ENCODE measurements around the gene VARS2.
"Not testable (repeated sequence)": the region's sequence is repeated elsewhere in the genome, so short reads cannot be mapped to it uniquely, and the experiment has no call there.

The VARS2 gene

DNA sequence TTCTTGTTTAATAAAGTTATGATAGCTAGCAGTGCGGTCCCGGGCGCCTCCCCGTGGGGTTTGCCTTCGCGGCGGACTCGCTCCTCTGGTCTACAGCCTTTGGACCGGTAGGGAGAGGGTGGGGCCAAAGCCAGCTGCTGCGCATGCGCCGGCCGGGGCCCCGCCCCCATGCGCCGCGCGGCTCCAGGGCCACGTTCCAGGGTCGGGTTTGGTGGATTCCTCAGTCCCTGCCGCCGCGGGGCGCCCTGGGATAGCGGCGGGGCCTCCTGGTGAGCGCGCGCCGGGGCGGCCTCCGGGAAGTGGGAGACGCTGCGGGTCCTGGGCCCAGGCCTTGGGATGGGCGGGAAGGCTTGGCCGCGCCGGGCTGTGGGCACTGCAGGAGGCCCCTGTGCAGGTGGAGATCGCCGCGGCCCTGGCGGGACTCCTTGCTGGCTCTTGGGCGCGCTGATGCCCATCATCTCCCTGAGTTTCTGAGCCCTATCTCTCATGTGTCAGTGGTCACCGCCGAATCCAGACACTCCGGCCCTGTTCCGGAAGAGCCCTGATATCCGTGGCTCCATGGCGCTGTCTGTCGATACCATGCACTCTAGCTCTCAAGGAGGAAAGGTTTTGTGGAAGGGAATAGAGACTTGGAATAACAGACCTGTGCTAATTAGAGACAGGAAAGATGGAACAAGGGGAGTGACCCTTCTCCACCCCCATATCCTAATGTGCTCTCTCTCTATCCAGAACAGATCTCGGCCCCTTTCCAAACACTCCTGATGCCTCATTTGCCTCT is at the start of gene VARS2:
Gene VARS2, plus strand, starts transcription at position 163 of the 778 bp plus-strand sequence. Its CDS starts 599 bp downstream, at position 762.
- DNase-seq = peak; percentile 21

DNA sequence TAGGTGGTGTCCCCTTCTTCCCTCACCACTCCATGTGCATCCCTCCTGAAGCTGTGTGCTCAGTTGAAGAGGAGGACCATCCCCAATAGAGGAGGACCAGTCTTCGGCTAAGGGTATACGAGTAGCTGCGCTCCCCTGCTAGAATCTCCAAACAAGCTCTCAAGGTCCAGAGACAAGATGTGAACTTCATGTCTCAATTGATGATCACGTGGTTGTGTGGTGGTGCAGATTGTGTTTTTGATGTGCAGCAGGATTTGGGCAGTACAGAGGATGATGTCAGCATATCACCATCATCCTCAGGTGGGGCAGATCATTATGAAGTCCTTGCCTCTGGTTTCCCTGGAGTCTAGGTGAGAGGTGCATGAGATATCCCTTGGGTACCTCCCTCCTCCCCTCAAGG is 49.7 kb upstream of the VARS2 start:
- no peak for DNase-seq

DNA sequence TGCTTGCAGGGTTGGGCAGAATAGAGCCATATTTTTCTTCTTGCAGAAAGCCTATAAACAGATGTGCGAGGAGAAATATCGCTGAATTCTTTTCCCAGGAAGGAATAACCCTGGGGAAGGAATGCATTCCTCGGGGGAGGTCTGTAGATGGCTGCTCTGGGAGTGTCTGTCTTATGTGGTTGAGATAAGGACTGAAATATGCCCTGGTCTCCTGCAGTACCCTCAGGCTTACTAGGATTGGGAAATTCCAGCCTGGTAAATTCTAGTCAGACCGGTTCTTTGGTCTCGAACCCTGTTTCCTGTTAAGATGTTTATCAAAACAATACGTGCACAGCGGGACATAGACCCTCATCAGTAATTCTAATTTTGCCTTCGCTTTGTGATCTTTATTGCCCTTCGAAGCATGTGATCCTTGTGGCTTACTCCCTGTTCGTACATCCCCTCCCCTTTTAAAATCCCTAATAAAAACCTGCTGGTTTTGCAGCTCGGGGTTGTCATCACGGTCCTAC is 44.7 kb upstream of the VARS2 start:
- DNase-seq = not testable (repeated sequence)

DNA sequence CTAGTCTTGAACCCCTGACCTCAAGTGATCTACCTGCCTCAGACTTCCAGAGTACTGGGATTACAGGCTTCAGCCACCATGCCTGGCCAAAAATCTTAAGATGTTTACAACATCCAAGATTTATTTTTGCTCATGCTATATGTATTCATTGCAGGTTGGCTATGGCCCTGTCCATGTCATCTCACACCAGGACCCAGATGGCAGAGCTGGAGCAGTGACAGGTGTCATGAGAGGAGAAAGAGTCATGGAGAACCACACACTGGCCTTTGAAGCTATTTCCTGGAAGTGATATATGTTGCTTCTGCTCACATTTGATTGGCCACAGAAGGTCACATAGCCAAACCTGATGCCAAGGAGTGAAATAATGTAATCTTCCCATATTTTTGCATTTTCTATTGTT is 43.5 kb upstream of the VARS2 start:
- no peak for DNase-seq

DNA sequence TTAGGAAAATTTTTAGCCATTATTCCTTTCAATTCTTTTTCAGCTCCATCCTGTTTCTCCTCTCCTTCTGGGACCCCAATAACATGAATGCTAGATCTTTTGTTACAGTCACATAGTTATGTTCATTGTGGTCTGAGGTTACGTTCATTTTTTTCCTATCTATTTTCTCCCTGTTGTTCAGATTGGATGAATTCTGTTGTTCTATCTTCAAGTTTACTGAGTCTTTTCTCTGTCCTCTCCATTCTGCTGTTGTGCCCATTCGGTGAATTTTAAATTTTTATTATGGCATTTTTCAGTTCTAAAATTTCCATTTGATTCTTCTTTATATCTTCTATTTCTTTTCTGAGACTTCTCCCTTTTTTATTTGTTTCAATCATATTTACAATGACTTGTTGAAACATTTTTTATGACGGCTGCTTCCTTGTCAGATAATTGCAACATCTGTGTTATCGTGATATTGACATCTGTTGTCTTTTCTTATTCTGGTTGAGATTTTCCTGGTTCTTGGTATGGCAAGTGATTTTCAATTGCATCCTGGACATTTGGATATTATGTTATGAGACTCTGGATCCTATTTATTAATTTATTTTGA is 42.4 kb upstream of the VARS2 start:
- DNase-seq = no peak

DNA sequence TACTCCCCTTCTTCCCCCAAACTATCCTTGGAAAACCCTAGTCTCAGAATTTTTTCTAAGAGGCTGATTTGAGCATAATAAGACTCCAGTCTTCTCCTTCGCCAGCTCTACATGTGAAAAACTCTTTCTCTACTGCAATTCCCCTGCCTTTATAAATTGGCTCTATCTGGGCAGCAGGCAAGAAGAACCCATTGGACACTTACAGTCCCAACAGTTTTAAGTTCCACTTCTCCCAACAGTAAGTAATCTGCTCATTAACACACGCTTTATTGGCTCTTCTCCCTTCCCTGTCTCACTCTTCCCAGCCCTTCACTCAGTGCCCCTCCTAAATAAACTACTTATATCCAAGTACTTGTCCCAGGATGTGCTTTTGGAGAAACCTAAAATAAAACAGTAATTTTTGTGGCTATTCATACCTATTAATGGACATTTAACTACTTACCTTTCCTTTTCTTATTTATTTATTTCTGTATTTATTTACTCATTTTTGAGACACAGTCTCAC is 40.8 kb upstream of the VARS2 start:
- no peak for DNase-seq

DNA sequence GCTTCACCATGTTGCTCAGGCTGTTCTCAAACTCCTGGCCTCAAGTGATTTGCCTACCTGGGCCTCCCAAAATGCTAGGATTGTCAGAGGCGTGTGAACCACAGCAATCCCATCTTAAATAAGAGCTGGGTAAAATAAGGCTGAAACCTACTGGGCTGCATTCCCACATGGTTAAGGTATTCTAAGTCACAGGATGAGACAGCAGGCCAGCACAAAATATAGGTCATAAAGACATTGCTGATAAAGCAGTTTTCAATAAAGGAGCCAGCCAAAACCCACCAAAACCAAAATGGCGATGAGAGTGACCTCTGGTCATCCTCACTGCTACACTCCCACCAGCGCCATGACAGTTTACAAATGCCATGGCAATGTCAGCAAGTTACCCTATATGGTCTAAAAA is 40.2 kb upstream of the VARS2 start:
- not testable (repeated sequence) for DNase-seq

DNA sequence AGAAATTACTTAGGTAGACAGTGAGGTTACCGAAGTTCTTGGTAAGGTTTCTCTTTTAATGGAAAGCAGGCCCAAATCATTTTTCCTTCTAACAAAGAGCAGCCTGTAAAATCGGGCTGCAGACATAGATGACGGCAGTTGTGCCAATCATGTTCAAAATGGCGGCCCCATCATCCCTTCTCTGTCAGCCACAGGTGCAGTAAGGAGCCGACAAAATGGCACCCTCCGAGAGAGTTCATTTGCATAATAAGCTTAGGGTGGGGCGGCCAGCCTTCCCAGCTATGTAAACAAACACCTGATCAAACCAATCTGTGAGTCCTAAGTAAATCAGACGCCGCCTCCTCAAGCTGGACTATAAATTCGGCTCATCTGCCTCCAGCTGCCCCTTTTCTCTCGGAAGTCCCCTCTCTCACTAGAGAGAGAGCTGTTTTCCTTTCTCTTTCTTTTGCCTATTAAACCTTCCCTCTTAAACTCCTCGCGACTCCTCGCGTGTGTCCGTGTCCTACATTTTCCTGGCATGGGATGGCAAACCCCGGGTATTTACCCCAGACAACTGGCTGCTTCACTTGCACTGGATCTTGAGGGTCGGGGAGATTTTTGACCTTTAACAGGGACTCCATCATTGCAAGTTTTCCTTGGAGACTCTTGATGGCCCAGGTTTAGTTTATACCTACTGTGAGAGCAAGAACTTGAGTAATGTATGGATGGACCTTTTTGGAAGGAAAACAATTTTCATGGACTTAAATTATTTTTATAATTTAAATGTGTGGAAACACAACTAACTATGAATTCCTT is 38.6 kb upstream of the VARS2 start:
- DNase-seq = peak; percentile 57

DNA sequence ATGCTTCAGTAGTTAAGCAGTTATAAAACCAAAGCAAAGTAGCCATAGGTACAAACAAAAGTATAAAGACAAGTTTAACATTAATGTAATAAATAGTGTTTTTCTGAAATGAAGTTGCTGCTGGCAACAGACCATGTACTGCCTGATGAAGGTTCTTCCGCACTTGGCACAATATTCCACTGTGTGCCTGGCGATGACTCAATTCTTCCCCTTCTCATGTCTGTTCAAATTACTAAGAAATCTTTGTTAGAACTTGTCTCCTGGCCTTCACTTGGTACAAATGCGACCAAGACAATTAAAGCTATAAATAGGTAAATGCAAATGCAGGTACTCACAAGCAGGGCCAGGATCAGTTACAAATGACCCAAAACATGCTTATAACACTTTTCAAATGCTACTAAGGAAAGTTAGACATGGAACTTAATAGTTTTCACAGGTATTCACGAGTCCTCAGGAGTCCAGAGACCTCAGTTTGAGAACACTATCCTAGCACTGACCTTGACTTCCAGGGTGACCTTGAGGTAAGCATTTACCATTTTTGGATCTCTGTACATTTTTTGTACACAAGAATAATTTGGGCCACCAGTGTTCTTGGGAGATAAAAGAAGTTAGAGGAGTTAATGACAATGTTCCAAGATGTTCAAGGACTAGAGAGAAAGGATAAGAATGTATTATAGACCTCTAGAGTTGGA is 37.9 kb upstream of the VARS2 start:
- no peak for DNase-seq

DNA sequence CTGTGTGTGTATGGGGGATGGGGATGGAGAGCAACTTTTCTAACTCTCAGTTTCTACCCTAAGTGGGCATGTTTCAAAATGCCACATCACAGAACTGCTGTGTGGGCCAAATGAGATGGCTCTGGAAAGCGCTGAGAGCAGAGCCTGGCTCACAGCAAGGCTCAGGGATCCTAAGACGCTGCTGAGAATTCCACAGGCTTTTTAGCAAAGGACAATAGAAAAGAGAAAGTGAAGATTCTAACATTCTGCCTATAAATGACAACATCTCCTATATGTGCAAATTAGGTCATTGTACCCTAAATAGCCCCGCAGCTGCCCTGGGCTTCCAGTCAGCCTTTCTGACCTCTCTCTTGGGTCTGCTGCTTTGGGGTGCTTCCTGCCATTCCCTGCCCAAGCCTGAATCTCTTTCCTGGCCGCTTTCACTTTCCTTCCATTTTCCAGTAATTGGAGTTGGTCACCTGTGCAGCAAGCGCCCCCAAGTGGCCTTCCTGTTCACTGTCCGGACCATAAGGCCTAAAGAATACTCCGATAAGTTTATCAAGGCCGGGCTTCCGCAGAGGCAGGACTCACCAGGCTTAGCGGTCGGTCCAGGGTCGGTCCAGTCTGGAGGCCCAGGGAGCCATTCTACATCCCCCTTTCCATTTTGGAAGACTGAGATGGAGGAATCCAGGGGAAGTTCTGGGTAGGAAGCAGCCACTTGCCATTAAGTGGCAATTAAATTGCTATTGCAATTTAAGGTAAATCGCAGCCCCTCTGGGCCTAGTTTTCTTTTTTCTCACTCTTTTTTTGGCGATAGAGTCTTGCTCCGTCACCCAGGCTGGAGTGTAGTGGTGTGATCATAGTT is 36.4 kb upstream of the VARS2 start:
- DNase-seq = peak; percentile 15

DNA sequence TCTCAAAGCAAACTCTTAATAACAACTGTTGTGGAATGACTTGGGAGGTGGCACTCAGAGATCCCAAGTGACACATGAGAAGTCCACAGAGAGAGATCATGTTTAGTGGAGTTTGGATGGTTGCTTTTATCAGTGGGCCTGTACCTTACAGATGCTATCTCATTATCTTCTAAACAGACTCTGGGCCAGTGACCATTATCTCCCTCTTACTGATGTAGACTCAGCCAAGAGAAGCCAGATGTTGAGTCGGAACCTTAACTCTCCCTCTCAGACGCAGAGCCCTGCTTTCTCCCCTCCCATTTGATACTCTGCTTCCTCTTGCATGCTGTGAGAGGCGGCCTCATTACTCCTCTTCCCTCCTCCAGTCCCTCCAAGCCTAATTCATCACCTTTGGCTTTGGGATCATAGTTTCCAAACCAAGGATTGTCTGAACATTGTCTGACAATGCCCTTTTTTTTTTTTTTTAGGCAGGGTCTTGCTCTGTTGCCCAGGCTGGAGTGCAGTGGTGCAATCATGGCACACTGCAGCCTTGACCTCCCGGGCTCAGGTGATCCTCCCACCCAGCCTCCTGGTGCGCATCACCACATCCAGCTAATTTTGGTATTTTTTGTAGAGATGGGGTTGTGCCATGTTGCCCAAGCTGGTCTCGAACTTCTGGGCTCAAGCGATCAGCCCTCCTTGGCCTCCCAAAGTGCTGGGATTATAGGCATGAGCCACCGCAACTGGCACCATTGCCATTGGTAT is 34.2 kb upstream of the VARS2 start:
- no peak for DNase-seq

DNA sequence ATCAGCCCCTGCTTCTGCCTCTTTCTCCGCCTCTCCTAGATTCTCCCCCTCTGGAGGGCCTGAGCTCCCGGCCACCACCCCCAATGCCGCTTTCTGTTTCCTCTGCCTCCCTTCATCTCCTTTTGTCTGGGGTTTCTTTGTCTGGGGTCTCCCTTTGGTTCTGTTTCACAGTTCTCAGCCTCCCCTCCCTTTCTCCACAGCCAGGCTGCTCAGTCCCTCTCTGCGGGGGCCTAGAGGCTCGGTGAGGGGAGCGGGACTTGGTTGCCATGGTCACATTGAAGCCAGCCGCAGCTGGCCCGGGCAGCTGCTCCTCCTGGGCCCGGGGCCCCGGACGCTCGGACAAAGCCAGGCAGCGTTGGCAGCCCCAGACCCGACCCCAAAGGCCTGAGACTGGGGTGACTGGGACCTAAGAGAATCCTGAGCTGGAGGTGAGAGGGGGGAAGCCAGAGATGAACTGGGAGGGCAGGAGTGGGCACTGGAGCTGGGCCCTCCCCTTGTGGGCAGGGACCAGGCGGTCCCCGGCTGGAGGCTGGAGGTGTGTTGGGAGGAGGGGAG is 33.3 kb upstream of the VARS2 start:
- DNase-seq = no peak

DNA sequence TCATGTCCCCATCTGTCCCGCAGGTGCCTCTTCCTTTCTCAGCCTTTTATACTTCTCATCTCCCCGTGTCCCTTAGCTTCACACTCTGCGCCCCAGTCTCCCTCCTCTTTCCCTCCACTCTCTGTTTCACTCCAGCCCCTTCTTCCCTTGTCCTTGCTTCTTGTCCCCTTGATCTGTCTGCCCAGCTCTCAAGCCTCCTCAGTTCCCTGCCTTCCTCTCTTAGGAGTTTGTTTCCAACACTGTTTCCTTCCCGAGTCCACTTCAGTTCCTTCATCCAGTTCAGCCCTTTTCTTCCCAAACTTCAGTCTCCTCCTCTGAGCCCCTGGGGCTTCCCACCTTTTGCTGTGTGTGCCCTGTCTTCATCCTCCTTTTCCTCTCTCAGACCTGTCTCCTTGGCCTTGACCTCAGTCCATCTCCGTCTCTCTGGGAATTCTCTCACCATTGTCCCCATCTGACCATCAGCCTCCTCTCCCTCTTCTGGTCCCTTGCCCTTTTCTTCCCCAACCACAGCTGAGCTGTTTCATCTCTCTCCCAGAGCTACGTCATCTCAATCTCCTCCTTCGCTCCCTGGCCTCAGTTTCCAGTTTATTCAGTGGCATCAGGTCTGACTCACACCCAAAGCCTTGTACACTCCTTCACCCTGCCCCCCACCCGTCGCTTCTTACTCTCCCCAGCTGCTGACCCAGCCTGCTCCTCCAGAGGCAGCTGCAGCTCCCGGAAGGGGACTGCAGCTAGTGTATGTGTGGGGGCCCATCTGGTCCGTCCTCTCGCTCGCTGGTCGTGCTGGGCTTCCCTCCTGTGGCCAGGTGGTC is 32.4 kb upstream of the VARS2 start:
- peak; percentile 63 for DNase-seq

DNA sequence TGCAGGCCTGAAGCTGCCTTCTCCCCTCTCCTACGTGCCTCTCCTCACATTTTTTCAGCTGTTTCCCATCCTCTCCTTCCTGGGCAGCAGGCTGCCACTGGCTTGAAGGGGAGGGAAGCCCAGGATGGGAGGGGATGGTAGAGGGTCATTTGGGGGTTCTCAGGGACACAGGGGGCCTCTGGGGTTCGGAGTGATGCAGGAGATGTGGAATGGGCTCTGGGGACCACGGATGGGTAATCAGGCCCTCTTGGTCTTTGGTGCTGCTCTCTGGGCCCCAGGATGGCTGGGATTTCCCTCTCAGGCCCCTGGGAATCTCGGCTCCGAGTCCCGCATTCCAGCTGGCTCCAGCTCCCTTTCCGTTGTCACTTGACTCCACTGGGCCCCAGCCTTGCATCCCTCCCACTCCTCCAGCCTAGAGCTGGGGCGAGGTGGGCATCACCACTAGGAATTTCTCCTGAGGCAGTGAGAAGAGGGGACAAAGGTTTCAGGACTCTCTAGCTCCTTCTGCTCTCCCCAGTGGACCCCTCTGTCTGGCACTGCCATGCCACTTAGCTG is 31.8 kb upstream of the VARS2 start:
- no peak for DNase-seq

DNA sequence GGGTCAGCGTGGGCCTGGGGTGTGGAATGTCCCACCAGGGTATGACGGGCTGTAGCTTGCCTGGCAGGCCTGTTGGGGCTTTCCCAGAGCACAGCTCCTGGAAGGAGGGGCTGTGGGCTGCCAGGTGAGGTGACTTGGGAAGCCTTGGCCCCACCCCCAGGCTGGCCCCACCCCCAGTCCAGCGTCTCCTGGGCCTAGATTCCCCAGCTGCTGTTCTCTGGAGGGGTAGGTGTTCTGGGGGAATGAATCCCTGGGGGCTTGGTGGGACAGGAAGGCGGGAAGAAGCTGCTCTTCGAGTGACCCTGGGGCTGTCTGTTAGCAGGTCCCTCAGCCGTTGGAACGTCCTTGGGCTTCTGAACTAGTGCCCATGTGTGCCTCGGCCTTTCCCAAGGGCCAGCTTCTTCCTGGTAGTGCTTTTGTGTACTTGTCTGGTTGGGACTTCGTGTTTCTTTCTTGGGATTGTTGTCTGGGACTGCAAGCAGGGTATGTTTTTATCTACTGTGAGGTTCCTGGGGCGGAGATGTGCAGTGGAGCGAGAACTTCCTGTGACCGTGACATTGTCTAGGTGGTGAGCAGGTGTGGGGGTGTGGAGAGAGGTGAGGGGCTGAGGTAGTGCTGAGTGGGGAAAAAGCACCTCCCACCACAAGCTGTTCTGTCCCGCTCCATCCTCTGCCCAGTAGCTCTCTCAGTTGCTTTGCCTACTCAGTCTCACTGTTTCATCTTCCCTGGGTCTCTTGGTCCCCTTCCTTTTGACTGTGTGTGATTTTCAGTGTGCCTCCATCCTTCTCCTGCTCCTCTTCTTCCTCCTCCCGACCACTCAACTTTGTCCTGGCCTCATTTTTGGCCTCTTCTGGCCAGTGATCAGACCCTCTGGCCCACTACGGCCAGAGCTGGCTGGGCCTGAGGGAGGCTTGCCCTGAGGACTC is 31.0 kb upstream of the VARS2 start:
- DNase-seq = no peak

DNA sequence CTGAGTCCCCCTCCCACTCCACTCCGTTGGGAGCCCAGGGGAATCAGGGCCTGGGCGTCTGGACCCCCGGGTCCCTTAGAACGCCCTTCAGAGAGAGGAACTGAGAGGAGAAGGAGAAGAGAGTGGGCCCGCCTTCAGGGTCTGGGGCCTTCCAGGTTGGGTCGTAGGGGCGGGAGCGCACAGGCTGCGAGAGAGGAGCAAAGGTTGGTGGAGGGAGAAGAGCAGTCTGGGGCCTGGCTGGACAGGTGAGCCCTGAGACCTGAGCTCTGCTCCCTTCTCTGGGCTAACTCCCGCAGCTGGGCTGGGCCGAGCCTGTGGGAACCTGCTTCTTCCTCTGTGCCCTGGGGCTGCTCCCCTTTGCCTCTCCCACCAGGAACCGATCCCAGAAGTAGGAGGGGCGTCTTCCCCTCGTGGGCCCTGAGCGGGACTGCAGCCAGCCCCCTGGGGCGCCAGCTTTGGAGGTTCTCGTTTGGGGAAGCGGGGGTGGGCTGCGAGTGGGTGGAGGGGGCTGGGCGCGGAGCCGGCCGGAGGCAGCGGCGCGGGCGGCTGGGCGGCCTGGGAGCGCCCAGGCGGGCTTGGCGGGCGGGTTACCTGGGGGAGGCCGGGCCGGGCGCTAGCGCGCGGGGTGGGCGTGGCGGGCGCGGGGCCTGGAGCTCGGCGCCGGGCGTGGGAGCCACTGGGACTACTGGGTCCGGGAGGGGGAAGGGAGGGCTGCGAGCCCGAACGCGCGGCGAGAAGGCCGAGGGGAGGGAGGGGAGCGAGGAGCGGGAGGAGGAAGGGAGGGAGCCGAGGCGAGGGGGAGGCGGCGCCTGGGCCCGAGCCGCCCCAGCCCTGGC is 30.1 kb upstream of the VARS2 start, which contains the start of gene DDR1:
Gene DDR1, plus strand, starts transcription at position 835 of the 836 bp plus-strand sequence. CDS start 4,211 bp downstream, outside the sequence.
- no peak for DNase-seq

Data from NCI-H524 treated with DMSO at 0.1 percent for 48 hours (cell line).